Tibial nerve (tissue), 4 donors: Measurements from ENCODE around the gene SHOX.

Source experiments
- CTCF ChIP-seq, 5 experiments: fragments of 200-600 bp in 3 of 5; fragments of 450-650 bp in 2 of 5; sonication (generic) in 3 of 5; IDR thresholded peaks; one replicate each; pipeline ENCODE4 v1.5.1; 2016 to 2019; ENCODE audit warnings: antibody characterized with exemption in 5 of 5, mild to moderate bottlenecking in 3 of 5, moderate library complexity in 2 of 5
- EP300 ChIP-seq, 2 donors: sonication (generic); formaldehyde crosslinking; IDR thresholded peaks; one replicate each; pipeline ENCODE4 v1.6.1; 2017; ENCODE audit warnings: antibody characterized with exemption in 2 of 2, mild to moderate bottlenecking in 1 of 2

GRCh38 chrX:627510-627981, 3.0 kb upstream of the SHOX start:
- TF ChIP-seq EP300 (IDR thresholded peaks at IDR 0.05) (no peak), CTCF (IDR thresholded peaks at IDR 0.05) (no peak)
